Astrocyte (in vitro differentiated cells and primary cell): ENCODE measurements around the gene FBLN5. TPM values are rescaled to one million over a fixed set of nuclear protein-coding genes. Genes with fewer than 3 reads are reported as not detected.
"Not testable (repeated sequence)": the region's sequence is repeated elsewhere in the genome, so short reads cannot be mapped to it uniquely, and the experiment has no call there.

Experiments used
- DNase-seq: peaks from one replicate; pipeline ENCODE4 v3.0.0-alpha.2; 2010; ENCODE audit warnings: low read depth
- FAIRE-seq: peaks from 2 replicates; lab custom pipeline; 2011; peaks lifted over from hg19 to GRCh38; lab: Jason Lieb, UNC
- H2AFZ ChIP-seq: 2 replicates; pipeline ENCODE4 v1.6.0; 2012; ENCODE audit warnings: low read depth, low read length, inconsistent platforms
- H3K27ac ChIP-seq: 2 replicates; pipeline ENCODE4 v1.5.1; 2011; ENCODE audit warnings: low read depth, low read length, inconsistent platforms
- H3K27me3 ChIP-seq: 2 replicates; pipeline ENCODE4 v1.6.0; 2011; ENCODE audit warnings: low read length, inconsistent platforms; ENCODE audit not compliant: insufficient read depth
- H3K36me3 ChIP-seq: 2 replicates; pipeline ENCODE4 v1.5.1; 2011; ENCODE audit warnings: low read length, inconsistent platforms; ENCODE audit not compliant: insufficient read depth
- H3K4me1 ChIP-seq: 2 replicates; pipeline ENCODE4 v1.5.1; 2011; ENCODE audit warnings: low read length, inconsistent platforms; ENCODE audit not compliant: insufficient read depth
- H3K4me2 ChIP-seq: 2 replicates; pipeline ENCODE4 v1.6.0; 2012; ENCODE audit warnings: low read length, inconsistent platforms
- H3K4me3 ChIP-seq: 2 replicates; pipeline ENCODE4 v1.5.1; 2011; ENCODE audit warnings: low read depth, mild to moderate bottlenecking, low read length, inconsistent platforms; ENCODE audit not compliant: insufficient read depth
- H3K79me2 ChIP-seq: 2 replicates; pipeline ENCODE4 v1.6.0; 2012; ENCODE audit warnings: mild to moderate bottlenecking, low read length, inconsistent platforms; ENCODE audit not compliant: insufficient read depth
- H3K9ac ChIP-seq: 2 replicates; pipeline ENCODE4 v1.6.0; 2012; ENCODE audit warnings: mild to moderate bottlenecking, low read length, inconsistent platforms
- H3K9me3 ChIP-seq: 2 replicates; pipeline ENCODE4 v1.5.1; 2012; ENCODE audit warnings: low read depth, mild to moderate bottlenecking, low read length, inconsistent platforms; ENCODE audit not compliant: insufficient read depth
- H4K20me1 ChIP-seq: 2 replicates; pipeline ENCODE4 v1.6.0; 2012; ENCODE audit warnings: low read length, inconsistent platforms; ENCODE audit not compliant: insufficient read depth
- H3K27ac Mint-ChIP-seq: one replicate; pipeline ENCODE4 v1.8.0; 2021; ENCODE audit warnings: mild to moderate bottlenecking, mixed read lengths; ENCODE audit not compliant: unreplicated experiment
- H3K27me3 Mint-ChIP-seq: one replicate; pipeline ENCODE4 v1.8.0; 2021; ENCODE audit warnings: low read depth, mixed read lengths; ENCODE audit not compliant: unreplicated experiment
- H3K36me3 Mint-ChIP-seq: one replicate; pipeline ENCODE4 v1.8.0; 2021; ENCODE audit warnings: low read depth, mixed read lengths; ENCODE audit not compliant: unreplicated experiment
- H3K4me1 Mint-ChIP-seq: one replicate; pipeline ENCODE4 v1.8.0; 2021; ENCODE audit warnings: low read depth, mixed read lengths; ENCODE audit not compliant: unreplicated experiment
- H3K4me3 Mint-ChIP-seq: one replicate; pipeline ENCODE4 v1.8.0; 2021; ENCODE audit warnings: mild to moderate bottlenecking, moderate library complexity, mixed read lengths; ENCODE audit not compliant: unreplicated experiment
- H3K9me3 Mint-ChIP-seq: one replicate; pipeline ENCODE4 v1.8.0; 2021; ENCODE audit warnings: mild to moderate bottlenecking, mixed read lengths; ENCODE audit not compliant: unreplicated experiment
- EZH2 ChIP-seq: IDR thresholded peaks from 2 replicates; pipeline ENCODE4 v1.6.1; 2012; ENCODE audit warnings: mild to moderate bottlenecking, low read length, inconsistent platforms; ENCODE audit not compliant: insufficient read depth
- total RNA-seq: library from RNA; stranded (reverse); gene quantifications from 2 replicates; pipeline ENCODE4 v1.2.1, GENCODE V29; 2021
- TF ChIP-seq, protein P1 (sequence below): IDR thresholded peaks from 2 replicates; pipeline ENCODE4 v1.5.1; 2011; ENCODE audit warnings: low read depth, mild to moderate bottlenecking, inconsistent platforms, low read length, moderate library complexity; ENCODE audit not compliant: insufficient read depth

FBLN5 gene
- total RNA-seq, 1 donor from 2014 or later, result 12.5 TPM

DNA sequence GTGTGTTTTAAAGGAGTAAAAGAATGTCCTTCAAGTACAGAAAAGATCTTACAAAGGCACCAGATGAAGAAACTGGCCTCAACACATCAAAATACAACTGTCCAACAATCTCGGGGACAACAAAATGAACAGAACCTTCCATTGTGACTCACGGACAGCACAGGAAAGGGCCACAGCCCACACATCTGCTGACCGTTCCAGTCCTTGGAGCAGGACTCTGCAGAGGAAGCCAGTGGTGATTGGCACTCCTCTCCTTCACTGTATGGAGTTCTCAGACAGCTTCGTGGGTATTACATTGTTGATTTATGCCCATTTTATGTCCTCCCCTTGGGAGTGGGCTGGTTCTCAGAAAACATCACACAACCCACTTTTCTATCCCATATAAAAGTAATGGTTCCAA, 47.7 kb downstream of the FBLN5 start:
- H3K4me3 Mint-ChIP-seq, result no peak overlapping the region
- peaks cover 4% of the 10 kb centered on the region for H3K9me3 Mint-ChIP-seq
- no peak overlapping the region for H3K4me2 ChIP-seq
- H3K27ac ChIP-seq, result no peak overlapping the region
- peaks cover 3% of the 10 kb centered on the region for H3K27me3 ChIP-seq
- no peak overlapping the region for H3K27ac Mint-ChIP-seq
- peaks cover 2% of the 10 kb centered on the region for H3K36me3 Mint-ChIP-seq
- H3K9ac ChIP-seq, result no peak overlapping the region
- peaks cover 5% of the 10 kb centered on the region for H3K4me1 Mint-ChIP-seq
- FAIRE-seq, result no peak
- H3K4me1 ChIP-seq, result no peaks in the 10 kb centered on the region
- H4K20me1 ChIP-seq, result no peaks in the 10 kb centered on the region
- no peaks in the 10 kb centered on the region for H3K79me2 ChIP-seq
- DNase-seq, result no peak
- TF ChIP-seq, protein P1, sequence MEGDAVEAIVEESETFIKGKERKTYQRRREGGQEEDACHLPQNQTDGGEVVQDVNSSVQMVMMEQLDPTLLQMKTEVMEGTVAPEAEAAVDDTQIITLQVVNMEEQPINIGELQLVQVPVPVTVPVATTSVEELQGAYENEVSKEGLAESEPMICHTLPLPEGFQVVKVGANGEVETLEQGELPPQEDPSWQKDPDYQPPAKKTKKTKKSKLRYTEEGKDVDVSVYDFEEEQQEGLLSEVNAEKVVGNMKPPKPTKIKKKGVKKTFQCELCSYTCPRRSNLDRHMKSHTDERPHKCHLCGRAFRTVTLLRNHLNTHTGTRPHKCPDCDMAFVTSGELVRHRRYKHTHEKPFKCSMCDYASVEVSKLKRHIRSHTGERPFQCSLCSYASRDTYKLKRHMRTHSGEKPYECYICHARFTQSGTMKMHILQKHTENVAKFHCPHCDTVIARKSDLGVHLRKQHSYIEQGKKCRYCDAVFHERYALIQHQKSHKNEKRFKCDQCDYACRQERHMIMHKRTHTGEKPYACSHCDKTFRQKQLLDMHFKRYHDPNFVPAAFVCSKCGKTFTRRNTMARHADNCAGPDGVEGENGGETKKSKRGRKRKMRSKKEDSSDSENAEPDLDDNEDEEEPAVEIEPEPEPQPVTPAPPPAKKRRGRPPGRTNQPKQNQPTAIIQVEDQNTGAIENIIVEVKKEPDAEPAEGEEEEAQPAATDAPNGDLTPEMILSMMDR, result no peak
- no peak for TF ChIP-seq EZH2
- peaks cover 25% of the 10 kb centered on the region for H3K27me3 Mint-ChIP-seq
- H2AFZ ChIP-seq, result no peak overlapping the region
- H3K9me3 ChIP-seq, result no peaks in the 10 kb centered on the region
- no peaks in the 10 kb centered on the region for H3K36me3 ChIP-seq
- no peak overlapping the region for H3K4me3 ChIP-seq

DNA sequence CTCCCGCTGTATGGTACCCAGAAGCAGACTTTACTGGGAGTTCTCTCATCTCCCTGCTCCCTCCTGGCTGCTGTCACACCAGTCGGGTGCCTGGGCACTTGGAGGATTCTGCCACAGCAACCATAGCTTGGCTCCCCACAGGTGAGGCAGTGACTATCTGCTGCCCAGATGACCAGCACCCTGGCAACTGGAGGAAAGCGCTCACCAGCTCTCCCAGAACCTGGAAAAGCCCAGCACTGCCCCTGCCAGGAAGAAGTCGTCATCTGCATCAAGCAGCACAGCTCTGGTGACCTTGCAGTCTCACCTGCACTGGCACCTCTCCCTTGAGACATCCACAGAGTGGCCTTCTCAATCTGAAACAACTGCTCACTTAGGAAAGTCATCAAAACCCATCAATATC, 48.3 kb downstream of the FBLN5 start:
- DNase-seq (no peak), FAIRE-seq (no peak)
- Histone ChIP-seq H3K9me3 (no peaks in the 10 kb centered on the region), H3K27me3 (peaks cover 3% of the 10 kb centered on the region), H3K79me2 (no peaks in the 10 kb centered on the region), H3K9ac (no peak overlapping the region), H4K20me1 (no peaks in the 10 kb centered on the region), H3K4me2 (no peak overlapping the region), H2AFZ (no peak overlapping the region), H3K4me3 (no peak overlapping the region), H3K36me3 (no peaks in the 10 kb centered on the region), H3K4me1 (no peaks in the 10 kb centered on the region), H3K27ac (no peak overlapping the region)
- Mint-ChIP-seq H3K27ac (no peak overlapping the region), H3K36me3 (peaks cover 2% of the 10 kb centered on the region), H3K27me3 (peaks cover 24% of the 10 kb centered on the region), H3K9me3 (peaks cover 4% of the 10 kb centered on the region), H3K4me1 (peaks cover 5% of the 10 kb centered on the region), H3K4me3 (no peak overlapping the region)
- TF ChIP-seq, protein P1, result no peak
- TF ChIP-seq EZH2, result no peak

DNA sequence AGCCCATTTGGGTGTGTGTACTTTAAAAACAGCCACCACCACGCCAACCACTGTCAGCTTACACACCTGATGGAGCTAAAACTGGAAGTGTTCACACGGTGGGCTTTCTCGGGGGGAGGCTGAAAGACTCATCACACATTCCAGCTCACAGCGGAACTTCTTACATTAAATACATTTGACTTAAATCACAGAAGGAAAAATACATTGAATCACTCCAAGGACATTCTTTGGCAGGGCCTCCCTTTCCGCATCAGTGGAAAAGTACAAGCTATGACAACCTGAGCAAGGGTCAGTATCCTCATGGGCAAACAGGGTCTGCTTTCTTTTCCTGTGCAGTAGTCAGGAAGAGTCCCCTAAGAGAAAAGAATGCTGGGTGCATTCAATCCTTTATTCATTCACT, 49.1 kb downstream of the FBLN5 start:
- H4K20me1 ChIP-seq, result no peaks in the 10 kb centered on the region
- Mint-ChIP-seq H3K4me1 (peaks cover 5% of the 10 kb centered on the region), H3K27me3 (peaks cover 19% of the 10 kb centered on the region), H3K27ac (no peak overlapping the region), H3K36me3 (peaks cover 2% of the 10 kb centered on the region), H3K4me3 (no peak overlapping the region), H3K9me3 (peaks cover 4% of the 10 kb centered on the region)
- no peak for DNase-seq
- H3K4me1 ChIP-seq, result no peaks in the 10 kb centered on the region
- no peak for FAIRE-seq
- no peak overlapping the region for H3K4me2 ChIP-seq
- no peak overlapping the region for H3K9ac ChIP-seq
- H3K9me3 ChIP-seq, result no peaks in the 10 kb centered on the region
- H3K27ac ChIP-seq, result no peak overlapping the region
- TF ChIP-seq, protein P1, result no peak
- TF ChIP-seq EZH2, result no peak
- H3K27me3 ChIP-seq, result peaks cover 3% of the 10 kb centered on the region
- H3K79me2 ChIP-seq, result no peaks in the 10 kb centered on the region
- H2AFZ ChIP-seq, result no peak overlapping the region
- H3K36me3 ChIP-seq, result no peaks in the 10 kb centered on the region
- no peak overlapping the region for H3K4me3 ChIP-seq

DNA sequence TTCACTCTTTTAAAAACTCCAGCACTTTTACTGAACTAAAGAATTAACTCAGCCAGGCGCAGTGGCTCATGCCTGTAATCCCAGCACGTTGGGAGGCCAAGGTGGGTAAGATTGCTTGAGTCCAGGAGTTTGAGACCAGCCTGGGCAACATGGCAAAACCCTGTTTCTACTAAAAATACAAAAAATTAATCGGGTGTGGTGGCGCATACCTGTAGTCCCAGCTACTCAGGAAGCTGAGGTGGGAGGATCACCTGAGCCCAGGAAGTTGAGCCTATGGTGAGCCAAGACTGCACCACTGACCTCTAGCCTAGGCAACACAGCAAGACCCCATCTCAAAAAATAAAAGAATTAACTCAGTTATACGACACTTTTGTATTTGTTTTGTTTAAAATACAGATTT, 49.8 kb downstream of the FBLN5 start:
- H3K4me2 ChIP-seq, result not testable (repeated sequence)

More for the DNA sequence above, 49.8 kb downstream of the FBLN5 start:
- not testable (repeated sequence) for H3K27me3 ChIP-seq, H3K79me2 ChIP-seq, H3K9me3 Mint-ChIP-seq, DNase-seq, H3K4me3 Mint-ChIP-seq, H3K36me3 Mint-ChIP-seq, H3K9ac ChIP-seq, H3K9me3 ChIP-seq, H3K36me3 ChIP-seq, H3K4me1 Mint-ChIP-seq, H4K20me1 ChIP-seq, H3K4me1 ChIP-seq, H3K27ac ChIP-seq, H3K4me3 ChIP-seq, H3K27ac Mint-ChIP-seq, FAIRE-seq, H2AFZ ChIP-seq
- peaks cover 20% of the 10 kb centered on the region for H3K27me3 Mint-ChIP-seq
